KOPT-K1 (cell line): ENCODE data around the gene PPTC7.

Experiments used
- H3K27ac ChIP-seq: fragments of 200-600 bp; sonication (generic); 2 replicates; pipeline ENCODE4 v1.5.1; 2016; ENCODE audit warnings: antibody characterized with exemption, mild to moderate bottlenecking, low read depth, low read length; ENCODE audit not compliant: poor library complexity, severe bottlenecking
- H3K36me3 ChIP-seq: fragments of 200-600 bp; sonication (generic); 2 replicates; pipeline ENCODE4 v1.5.1; 2017; ENCODE audit warnings: antibody characterized with exemption, mild to moderate bottlenecking, low read length, moderate library complexity; ENCODE audit not compliant: insufficient read depth
- H3K9me3 ChIP-seq: fragments of 200-600 bp; sonication (generic); 2 replicates; pipeline ENCODE4 v1.5.1; 2017; ENCODE audit warnings: antibody characterized with exemption, low read length, mild to moderate bottlenecking; ENCODE audit not compliant: insufficient read depth, poor library complexity, severe bottlenecking

PPTC7 gene

DNA sequence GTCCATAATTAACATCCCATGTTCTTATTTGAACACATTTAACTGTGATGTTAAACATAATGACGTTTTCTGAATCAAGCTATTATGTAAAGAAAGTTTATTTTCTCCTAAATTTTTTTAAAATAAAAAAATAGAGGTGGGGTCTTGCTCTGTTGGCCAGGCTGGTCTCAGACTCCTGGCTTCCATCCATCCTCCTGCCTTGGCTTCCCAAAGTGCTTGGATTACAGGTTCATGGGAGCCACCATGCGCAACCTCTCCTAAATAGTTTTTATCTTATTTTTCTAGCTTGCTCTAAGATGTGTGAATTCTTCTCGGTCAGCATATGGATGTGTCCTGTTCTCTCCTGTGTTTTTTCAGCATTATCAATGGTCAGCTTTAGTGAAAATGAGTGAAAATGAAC is 77.8 kb downstream of the PPTC7 start:
- peaks cover under 1% of the 10 kb centered on the region; the same call in 1 of the 2 replicates for H3K36me3 ChIP-seq
- H3K9me3 ChIP-seq, result no peaks in the 10 kb centered on the region
- no peak overlapping the region for H3K27ac ChIP-seq

DNA sequence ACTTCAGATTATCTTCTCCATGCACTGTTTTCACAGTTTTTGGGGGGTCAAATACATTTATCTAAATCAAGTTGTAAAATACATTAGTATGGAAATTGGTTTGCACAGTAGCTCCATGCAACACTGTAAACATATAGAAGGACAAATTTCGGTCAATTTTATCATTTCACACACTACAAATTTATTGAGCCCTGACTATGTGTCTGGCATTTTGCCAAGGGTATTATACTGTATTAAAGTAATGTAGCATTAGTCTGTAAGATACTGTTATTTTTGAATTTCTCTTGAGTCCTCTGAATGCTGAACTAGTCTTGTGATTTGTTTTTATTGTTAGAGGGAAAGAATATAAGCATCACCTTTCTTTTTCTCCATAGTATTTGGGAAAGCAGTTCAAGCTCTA is 79.7 kb downstream of the PPTC7 start:
- Histone ChIP-seq H3K36me3 (peaks cover 19% of the 10 kb centered on the region), H3K27ac (no peak overlapping the region), H3K9me3 (no peaks in the 10 kb centered on the region)

DNA sequence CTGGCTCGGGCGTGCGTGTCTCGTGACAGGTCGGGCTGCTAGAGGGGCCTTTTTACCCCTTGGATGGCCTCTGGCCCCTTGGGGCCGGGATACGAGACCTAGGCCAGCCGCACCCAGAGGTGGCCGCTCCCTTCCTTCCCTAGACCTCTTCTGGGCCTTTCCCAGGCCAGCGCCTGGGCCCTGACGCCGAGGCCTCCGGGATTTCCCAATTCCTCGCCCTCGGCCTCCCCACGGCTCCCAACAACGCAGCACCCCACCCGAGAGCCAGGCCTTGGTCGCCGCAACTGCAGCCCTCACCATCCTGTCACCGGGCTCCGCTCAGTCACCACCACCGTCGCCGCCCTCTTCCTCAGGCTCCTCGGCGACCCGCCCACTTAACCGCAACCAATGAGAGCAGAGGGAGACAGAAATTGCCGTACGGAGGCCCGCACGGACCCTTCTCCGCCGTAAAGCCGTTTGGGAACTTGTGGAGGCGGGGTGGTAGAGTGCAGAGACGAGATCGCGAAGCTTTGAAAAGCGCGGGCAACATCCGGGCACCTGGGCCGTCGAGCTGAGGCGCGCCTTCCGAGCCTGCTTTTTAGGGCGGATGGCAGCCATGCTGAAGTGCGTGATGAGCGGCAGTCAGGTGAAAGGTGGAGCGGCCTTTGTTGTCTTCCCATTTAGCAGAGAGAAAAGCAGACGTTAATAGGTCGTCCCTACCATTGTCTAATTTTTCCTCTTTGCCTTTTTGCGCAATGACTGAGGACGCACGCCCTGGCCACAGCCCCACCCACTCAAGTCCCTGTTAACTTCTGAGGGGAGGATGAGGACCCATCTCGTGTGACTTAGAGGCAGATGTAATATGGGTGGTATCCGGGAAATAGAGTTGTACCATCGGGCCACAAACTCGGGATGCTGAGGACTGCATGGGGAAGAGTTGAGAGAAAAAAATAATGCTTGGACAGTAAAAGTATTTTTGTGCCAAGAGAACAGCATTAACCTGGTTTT is 81.1 kb downstream of the PPTC7 start, which contains the start of the genes RAD9B and VPS29:
Gene RAD9B, plus strand, starts transcription at position 580 of the 987 bp plus-strand sequence. Its CDS starts 7 bp downstream, at position 587.
Gene VPS29, minus strand, starts transcription at position 360 of the 987 bp plus-strand sequence. Its CDS starts 60 bp downstream, at position 300.
- Histone ChIP-seq H3K9me3 (no peaks in the 10 kb centered on the region), H3K27ac (peak within 1 kb of the TSS; percentile 90), H3K36me3 (peaks cover 30% of the 10 kb centered on the region)

DNA sequence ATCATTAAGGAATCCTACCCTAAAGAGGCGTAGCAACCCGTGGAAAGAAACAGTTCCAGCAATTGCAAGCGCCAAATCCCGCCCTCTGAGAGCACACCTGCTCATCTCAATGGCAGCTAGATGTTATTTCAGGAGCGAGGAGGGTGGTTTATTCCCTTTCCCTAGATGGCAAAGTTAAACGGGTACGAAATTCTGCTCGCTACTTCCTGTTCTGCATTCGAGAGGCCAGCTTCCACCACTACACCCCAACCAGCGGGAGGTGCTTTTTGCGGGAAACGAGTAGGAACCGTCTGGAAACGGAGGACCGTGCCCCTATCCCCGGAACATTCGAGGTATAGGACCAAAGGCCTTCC is 81.7 kb downstream of the PPTC7 start:
- peak overlapping the region; percentile 90 for H3K27ac ChIP-seq
- peaks cover 36% of the 10 kb centered on the region for H3K36me3 ChIP-seq
- H3K9me3 ChIP-seq, result no peaks in the 10 kb centered on the region

DNA sequence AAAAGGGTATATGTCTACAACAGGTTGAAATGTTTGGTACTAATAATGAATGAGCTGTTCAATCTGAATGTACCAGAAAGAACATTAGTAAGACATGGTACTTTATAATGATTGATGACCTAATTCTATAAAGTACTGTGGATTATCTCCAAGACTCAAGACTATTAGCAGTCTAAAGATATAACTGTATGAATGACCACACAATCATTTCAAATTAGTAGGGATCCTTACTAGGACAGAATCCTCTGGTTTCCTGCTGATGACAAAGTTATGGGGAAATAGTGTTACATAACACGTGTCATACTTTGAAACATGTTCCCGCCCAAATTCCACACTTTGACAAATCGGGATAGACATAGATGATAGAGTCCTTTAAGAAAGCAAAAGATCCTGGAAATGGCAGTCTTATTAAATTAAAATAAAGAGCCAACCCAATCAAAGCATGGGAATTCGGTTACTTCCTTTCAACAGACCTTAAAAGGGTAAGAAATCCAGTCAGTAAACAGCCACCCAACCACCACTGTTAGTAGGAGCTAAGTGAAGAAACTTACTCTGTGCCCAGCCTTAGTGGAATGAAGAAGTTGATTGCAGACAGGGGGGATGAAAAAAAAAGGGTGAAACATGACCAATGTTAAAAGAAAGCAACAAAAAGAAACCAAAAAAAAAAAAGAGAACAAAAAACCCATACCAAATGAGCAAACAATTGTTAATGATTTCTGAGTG is 84.0 kb downstream of the PPTC7 start:
- H3K27ac ChIP-seq, result peak overlapping the region; percentile 0
- peaks cover 58% of the 10 kb centered on the region for H3K36me3 ChIP-seq
- no peaks in the 10 kb centered on the region for H3K9me3 ChIP-seq
